ENCODE results near the gene LRRC28.

Gene LRRC28

DNA sequence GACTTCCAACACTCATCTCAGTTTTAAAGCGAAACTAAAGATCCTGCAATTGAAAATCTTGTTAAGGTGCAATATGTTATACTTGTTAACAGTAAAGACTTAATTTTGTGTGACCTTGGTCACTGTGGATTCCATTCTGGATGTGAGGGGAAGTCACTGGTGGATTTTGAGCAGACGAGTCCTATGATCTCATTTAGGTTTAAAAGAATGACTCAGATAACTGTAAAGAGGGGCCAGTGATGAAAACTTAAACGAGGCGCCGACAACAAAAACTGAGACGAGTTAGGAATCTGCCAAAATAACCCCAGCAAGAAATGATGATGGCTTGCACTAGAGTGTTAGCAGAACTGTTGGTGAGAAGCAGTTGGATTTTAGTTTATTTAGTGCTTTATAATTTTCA is 56.5 kb downstream of the LRRC28 start:
- no peak for DNase-seq

DNA sequence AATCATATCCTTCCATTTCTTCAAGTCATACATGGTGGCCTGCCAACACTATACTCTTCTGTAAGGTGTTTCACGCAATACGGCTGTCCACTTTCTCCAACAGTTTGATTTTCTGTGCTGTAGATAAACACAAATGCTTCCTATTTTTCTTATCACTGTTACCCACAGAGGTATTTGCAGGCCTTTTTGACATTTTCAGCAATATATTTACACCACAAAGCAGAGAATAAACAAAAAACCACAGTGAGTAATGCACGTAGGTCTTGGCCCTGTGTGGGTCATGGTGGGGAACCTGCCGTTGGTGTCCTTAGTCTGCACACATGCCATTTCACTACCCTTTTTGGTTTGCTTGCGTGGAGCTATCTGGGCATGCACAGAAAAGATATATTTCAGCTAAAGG is 59.5 kb downstream of the LRRC28 start:
- DNase-seq = no peak

DNA sequence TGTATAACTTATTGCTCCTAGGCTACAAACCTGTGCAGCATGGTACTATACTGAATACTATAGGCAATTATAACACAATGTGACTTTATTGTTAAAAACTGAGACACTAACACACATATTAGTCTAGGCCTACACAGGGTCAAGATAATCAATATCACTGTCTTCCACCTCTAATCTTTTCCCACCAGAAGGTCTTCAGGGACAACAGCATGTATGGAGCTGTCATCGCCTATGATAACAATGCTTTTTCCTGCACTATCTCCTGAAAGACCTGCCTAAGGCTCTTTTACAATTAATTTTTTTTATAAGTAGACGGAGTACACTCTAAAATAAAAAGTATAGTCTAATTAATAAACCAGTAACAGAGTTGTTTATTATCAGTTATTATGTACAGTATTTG is 60.9 kb downstream of the LRRC28 start:
- no peak for DNase-seq

DNA sequence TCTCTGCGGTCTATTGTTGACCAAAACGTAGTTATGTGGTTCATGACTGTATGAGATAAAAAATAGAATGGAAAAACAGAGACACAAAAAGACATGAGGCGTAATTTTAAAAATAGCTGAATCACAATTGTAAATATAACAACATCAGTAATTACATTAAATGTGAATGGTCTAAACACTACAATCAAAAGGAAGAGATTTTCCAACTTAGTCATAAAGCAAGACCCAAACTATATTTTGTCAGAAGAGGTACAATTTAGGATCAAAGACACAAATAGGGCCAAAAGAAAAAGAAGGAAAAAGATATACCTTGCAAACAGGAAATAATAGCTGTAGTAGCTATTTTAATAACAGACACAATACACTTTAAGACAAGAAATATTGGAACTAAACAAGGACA is 61.5 kb downstream of the LRRC28 start:
- no peak for DNase-seq

DNA sequence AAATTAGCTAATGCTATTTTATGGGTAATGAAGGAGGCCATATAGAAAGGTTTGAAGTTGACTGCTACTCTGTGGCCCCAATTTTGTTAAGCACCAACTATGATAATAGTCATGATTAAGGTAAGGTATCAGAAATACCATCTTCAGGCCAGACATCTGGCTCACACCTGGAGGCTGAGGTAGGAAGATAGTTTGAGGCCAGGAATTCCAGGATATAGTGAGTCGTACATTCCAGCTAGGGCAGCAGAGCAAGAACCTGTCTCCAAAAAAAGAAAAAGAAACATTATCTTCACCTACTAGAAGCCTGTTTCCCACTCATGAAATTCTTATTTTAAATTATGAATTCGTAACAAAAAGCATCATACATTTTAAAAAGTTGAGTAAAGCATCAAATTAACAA is 64.4 kb downstream of the LRRC28 start:
- DNase-seq = no peak

DNA sequence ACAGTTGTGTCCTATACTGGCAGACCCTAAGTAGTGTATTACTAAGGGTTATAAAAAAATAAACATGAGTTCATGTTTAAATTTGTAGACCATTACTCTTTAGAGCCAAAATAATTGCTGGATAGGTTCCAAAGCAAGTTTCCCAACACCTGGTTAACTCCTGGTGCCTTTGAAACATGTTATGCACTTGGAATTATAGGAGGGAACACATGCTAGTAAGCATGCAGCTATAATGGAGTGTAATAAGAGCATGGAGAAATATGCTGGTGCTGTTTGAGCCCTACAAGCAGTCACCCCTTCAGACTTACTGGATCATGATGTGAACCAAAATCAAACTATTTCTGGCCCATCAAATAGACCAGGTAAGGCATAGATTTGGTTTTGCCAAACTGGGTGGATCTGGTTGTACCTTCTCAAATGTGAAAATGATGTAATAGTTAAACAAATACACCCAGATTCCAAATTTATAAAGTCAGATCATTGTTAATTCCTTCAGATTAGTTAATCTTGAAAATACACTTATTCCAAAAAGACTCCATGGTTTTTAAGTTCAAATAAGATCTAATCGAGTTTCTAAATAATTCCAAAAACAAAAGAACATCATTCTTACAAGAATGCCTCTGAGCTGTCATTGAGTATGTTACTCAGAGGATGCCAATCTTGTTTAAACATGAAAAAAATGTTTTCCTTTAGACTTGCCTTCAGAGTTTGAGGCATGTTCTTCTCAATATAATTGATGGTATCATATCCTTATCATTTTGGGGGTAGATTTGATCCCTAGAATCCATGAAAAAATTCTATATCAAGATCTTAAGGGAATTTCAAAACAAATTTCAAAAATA is 69.3 kb downstream of the LRRC28 start:
- no peak for DNase-seq

DNA sequence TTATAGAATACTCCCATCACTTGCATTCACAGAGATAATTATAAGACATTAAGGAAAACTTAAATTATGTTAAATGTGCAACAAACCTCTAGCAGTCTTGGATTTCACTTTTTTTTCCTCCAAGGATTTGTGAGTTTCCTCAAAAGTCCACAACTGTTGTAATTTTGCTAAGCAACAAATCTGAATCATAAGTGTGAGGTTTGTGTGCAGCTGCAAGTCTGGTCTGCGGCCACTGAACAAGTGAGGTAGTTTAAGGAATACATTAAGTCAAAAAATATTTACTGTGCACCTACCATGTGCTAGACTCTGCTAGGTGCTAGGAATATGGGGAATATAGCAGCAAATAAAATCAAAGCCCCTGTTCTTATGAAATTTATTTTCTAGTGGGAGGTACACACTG is 70.2 kb downstream of the LRRC28 start:
- no peak for DNase-seq

DNA sequence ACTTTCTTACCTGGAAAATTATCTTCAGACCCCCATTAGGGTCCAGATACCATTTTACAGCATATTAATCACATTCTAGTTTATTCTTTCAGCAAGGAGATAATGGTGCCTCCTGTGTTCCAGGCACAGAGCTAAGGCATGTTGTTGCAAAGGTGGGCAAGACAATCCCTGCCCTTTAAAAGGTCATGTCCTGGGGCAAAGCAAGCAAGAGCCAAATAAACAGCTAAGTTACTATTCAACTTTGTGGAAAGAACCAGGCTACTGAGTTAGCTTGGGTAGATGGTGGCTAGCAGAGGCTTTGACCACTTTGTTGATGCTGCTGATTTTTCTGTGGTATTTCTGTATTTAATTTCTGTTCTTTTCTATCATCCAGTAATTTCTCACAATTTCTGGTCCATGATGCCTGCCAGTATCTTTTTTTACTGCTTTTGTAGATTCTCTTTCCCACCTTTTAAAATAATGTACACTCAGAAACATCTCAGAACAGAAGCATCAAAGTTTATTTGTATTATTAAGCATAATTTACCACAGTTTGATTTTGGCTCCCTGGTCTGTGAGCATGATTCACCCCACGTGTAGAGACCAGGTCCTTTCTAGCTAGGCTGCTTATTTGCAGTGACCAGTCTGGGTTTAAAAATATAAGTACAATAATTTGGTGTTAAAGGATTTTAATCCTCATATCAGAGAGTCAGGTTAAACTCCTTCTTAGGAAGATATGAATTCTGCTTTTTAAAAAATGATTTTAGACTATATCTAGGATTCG is 71.5 kb downstream of the LRRC28 start:
- no peak for DNase-seq

DNA sequence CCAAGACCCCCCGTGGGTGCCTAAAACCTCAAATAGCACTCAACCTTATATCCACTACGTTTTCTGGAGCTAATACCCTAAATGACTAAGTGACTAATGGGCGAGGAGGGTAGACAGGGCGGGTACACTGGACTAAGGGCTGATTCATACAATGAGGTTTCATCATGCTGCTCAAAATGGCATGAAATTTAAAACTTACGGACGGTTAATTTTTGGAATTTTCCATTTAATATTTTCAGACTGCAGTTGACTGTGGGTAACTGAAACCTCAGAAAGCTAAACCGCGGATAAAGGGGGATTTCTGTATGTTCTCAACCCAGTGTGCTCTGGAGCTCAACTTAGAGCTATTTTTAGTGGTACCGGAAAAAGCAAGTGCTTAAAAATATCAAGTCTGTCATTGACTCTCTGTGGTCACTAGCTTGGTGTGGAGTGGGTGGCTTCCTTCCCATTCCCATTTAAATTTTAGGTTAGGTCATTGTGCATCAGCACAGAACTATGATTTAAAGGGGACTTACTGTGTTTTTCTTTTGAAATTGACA is 72.9 kb downstream of the LRRC28 start:
- DNase-seq = no peak

DNA sequence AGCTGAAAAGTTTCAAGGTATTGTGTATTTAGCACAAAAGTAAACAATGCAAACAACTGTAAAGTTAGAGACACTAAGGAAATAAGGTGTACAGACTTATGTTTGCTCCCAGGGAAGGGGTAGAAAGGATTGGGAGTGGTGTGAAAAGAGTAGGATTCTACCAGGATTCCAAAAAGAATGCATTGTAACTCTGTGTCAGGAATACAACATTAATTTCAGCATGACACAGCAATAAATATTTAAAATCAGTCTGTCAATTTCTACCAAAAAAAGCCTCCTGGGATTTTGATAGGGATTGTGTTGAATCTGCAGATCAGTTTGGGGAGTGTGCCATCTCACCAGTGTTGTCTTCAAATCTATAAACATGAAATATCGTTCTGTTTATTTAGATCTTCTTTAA is 73.4 kb downstream of the LRRC28 start:
- no peak for DNase-seq

DNA sequence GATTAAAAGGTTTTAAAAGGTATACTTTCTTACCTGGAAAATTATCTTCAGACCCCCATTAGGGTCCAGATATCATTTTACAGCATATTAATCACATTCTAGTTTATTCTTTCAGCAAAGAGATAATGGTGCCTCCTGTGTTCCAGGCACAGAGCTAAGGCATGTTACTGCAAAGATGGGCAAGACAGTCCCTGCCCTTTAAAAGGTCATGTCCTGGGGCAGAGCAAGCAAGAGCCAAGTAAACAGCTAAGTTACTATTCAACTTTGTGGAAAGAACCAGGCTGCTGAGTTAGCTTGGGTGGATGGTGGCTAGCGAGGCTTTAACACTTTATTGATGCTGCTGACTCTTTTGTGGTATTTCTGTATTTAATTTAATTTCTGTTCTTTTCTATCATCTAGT is 75.0 kb downstream of the LRRC28 start:
- DNase-seq = no peak

DNA sequence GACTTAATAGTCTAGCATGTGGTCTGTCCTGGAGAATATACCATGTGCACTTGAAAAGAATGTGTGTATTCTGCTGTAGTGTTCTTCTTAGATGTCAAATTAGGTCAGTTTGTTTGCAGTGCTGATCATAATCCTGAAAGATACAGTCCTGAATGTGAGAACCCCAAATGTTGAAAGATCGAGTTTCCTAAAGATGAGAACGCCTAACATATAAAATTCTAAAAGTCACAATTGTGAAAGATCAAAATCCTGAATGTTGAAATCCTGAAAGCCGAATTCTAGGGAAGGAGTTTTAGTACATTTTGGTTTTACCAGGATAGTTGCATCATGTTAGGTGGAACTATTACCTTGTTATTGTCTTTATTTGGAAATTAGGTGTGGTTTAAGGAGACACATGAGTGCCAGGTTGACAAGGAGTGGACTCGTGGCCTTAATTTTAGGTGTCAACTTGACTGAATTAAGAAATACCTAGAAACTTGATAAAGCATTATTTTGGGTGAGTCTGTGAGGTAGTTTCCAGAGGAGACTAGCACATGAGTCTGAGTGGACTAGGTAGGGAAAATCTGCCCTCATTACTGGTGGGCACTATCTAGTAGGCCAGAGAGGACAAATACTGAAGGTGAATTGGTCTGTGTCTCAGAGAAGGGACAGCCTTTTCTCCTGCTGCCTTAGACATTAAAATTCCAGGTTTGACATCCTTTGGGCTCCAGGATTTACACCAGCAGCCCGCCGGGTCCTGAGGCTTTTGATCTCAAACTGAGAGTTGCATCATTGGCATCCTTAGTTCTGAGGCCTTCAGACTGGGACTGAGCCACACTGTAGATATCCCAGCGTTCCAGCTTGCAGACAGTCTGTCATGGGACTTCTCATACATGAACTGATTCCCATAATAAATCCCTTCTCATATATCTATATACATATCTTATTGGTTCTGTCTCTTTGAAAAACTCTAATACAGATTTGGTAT is 77.1 kb downstream of the LRRC28 start:
- no peak for DNase-seq

DNA sequence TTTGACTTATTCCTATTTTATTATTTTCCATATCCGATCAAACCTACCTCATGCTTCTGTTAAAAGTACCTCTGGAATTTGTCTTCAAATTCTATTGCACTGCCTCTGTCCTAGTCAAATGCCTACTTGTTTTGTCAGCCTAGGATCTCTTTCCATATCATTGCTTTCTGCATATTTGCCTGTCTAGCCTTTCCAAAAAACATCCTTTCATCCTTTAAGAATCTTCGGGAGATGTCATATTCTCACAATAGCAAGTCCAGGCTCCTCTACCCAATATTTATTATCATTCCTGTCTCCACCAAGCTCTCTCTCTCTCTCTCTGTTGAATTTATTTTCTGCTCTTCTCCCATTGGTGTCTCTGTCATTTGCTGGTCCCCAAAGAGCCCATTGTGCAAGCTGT is 80.1 kb downstream of the LRRC28 start:
- no peak for DNase-seq

DNA sequence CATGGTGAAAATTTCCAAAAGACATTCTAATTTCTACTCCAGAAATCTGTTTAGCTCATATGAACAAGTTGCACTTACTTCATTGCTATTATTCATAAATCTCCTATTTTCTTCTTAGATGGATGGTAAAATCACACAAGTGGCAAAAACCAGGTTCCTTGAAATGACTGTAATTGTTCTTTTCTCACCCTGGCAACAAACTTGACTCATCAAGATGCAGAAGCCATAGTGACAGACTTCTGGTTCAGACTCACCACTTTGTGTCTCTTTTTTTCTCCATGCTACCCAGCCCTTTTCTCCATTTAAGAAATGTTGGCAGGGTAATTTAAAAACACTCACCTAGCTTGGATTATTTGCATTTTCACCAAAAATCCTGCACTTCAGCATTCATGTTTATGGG is 82.1 kb downstream of the LRRC28 start:
- no peak for DNase-seq

DNA sequence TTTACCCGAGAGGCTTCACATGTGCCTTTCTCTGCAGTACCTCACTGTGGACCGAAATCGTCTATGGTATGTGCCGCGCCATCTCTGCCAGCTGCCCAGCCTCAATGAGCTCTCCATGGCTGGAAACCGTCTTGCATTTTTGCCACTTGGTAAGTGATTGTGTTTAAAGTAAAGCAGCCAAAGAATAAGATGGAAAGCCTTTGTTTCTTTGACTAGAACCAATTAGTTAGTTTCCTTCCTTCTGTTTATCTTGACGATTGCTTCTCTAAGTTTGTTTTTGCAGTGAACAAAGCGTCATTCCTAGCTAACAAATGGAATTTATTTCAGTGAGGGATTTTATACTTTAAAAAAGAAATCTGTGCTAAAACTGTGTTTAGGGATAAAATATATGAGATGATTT is 82.7 kb downstream of the LRRC28 start:
- DNase-seq = no peak

DNA sequence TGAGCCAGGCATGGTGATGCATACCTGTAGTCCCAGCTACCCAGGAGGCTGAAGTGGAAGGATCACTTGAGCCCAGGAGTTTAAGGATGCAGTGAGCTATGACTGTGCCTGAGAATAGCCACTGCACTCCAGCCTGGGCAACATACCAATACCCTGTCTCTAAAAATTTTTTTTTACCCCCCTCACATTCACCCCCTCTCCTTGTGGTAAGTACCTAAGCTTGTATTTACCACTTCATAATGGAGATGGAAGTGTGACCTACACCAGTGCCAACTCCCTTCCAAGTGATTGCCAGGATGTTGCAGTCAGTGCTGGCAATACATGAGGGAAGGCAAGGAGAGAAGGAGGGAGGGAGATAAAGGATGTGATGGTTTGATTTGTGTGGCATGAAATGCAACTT is 84.2 kb downstream of the LRRC28 start:
- DNase-seq = no peak

DNA sequence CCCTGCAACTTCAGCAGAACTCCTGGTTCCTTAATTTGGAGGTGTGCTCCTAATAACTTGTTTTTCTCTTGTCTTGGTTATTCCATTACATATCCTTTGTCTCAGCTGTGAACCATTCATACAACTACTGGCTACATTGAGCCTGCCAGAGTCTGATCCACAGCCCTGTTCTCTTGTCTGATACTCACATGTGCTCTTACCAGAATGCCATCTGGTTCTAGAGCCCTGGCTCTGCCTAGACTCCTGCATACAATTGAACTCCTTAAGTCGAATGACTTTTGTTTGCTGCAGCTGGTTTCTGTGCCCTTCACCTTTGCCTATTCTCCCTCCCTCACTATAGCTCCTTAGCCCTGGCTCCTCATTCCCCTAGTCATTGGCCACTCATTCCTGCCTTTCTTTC is 85.5 kb downstream of the LRRC28 start:
- no peak for DNase-seq

DNA sequence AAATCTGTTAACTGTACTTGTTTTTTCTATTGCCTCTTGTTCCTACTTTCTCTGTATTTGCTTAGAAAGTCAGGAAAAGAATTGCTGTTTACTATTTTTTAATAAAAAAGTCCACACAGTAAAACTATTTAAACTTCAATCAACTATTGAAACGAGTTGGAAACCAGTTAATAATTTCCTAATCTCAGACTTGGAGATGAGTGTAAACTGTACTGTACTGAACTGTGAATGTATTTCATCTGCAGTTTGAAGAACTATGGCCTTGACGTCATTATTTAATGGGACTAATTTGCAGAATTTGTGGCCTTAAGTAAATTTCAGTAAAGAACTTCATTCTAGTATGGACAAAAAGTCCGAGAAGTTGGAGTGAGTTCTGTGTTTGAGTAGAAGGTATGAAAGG is 89.1 kb downstream of the LRRC28 start:
- no peak for DNase-seq

DNA sequence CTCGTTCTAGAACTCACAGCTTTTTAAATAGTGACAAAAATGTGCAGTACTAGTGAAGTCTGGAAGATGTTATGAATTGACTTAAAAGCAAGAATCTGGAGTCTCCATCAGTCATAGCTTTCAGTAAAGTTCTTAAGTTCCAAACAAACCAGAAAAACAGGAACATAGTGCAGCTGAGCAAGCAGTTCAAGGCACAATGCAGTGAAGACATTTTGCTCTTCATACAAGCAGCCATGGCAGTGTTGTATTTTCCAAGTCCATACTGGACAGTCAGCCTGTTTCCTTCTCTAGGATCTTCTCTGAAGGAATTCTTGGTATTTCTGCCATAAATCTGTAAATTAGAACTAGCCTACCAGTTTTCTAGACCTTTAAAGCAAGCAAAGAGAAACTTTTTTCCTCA is 90.5 kb downstream of the LRRC28 start:
- DNase-seq = no peak

DNA sequence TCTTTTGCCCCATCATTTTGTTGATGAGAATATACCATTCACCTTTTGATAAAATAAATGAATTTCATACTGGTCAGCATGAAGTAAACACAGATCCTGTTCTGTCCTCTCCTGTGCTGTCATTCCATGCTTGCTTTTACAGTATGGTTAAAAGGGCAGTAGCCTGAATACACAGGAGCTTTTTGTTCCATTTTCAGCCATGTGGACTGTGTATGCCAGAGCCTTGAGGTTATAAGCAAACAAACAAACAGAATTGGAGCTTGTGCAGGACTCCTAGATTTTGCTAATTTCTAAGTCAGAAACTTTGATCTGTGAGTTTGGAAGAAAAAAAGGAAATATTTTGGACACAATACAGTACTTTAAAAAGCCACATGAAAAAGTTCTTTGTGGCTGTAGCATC is 91.9 kb downstream of the LRRC28 start:
- no peak for DNase-seq

DNA sequence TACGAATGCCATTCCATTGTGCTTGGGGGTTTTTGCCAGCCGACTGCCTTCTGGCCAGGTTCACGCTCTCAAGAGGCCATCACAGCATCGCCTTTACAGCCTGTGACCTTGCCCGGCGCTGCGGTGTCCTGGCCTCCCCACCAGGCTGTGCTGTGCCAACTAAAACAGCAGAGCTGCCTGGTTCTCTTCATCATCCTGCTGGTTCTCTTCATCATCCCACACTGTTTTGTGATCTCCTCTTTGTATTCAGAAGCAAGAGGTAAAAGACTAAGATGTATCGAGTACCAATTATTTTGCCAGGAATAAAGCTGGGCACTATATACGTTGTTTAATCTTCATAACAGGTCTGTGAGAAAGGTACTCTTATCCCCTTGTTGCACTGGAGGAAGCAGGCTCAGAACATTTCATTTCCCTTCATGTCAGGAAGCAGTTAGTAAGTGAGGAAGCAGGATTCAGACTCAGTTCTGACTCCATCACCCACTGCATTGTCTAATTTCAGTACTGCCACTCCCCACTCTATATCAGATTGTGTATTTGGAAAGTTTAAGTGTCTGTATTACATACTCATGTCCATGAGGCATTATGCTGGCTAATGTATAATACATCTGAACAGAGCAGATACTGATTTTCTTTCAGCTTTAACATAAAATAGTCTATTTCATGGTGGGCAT is 92.7 kb downstream of the LRRC28 start:
- no peak for DNase-seq

DNA sequence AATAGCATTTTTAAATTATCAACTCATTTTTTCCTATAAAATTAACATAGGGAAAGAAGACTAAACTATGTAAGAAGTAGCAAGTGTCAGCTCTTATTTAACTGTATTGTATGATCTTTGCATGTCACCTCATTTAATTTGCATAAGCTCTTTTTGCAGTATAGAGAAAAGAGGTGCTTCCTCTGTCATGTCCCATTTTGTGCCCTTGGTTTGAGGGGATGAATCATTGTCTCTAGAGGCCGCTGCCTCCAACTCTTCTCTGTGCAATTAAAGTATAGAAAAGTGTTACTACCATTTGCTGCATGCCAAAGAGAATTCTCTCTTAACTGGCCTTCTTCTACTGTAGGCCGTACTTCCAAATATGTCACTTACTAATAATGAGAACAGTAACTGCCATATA is 93.4 kb downstream of the LRRC28 start:
- DNase-seq = no peak

DNA sequence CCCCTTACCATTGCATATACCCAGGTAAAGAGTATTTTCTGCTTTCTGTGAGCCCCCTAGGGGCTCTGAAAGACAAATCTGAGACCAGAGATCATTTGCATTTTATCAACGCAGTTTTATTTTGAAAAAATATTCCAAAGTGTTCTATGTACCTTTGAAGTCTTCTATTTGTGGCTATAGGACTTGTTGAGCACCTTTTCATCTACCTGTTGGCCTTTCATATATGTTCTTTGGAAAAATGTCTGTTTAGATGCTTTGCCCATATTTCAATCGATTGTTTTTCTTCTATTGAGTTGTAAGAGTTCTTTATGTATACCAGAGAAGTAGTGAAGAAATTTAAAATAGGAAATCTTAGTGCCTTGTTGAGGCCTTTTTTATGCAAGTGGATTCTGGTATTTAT is 94.0 kb downstream of the LRRC28 start:
- DNase-seq = no peak

All from NCI-H187 treated with DMSO at 0.1 percent for 48 hours (cell line).